Measurements from ENCODE around the gene CALML5.

Gene CALML5

DNA sequence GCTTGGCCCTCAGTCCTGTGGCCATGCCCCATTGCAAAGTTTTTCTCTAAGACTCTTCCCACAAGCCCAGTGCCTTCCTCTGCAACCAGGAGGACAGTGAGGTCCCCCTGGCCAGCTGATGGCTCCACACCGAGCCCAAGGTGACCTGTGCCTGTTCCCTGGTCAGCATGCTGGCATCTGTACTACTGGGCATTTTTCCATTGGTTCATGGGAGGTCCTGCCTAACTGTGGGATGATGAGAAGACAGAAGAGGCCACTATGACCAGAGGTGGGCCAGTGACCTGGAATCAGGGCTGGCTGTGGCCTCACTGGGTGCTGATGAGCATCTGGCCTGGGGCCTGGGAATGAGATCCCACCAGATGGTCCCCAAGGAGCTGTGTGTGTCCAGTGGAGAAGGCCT lies 45.6 kb upstream of the CALML5 start:
- H3K4me3 ChIP-seq (ENCODE audit: low read depth, low read length), result no peak overlapping the region
- DNase-seq (ENCODE audit: low read depth), result no peak
- in situ Hi-C loops (cut with HindIII; ENCODE audit: low sequenced_read_pairs), result no loop called here
- TF ChIP-seq, protein P1, sequence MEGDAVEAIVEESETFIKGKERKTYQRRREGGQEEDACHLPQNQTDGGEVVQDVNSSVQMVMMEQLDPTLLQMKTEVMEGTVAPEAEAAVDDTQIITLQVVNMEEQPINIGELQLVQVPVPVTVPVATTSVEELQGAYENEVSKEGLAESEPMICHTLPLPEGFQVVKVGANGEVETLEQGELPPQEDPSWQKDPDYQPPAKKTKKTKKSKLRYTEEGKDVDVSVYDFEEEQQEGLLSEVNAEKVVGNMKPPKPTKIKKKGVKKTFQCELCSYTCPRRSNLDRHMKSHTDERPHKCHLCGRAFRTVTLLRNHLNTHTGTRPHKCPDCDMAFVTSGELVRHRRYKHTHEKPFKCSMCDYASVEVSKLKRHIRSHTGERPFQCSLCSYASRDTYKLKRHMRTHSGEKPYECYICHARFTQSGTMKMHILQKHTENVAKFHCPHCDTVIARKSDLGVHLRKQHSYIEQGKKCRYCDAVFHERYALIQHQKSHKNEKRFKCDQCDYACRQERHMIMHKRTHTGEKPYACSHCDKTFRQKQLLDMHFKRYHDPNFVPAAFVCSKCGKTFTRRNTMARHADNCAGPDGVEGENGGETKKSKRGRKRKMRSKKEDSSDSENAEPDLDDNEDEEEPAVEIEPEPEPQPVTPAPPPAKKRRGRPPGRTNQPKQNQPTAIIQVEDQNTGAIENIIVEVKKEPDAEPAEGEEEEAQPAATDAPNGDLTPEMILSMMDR (IDR thresholded peaks at IDR 0.05; ENCODE audit: low read depth, low read length, missing control alignments), result no peak

DNA sequence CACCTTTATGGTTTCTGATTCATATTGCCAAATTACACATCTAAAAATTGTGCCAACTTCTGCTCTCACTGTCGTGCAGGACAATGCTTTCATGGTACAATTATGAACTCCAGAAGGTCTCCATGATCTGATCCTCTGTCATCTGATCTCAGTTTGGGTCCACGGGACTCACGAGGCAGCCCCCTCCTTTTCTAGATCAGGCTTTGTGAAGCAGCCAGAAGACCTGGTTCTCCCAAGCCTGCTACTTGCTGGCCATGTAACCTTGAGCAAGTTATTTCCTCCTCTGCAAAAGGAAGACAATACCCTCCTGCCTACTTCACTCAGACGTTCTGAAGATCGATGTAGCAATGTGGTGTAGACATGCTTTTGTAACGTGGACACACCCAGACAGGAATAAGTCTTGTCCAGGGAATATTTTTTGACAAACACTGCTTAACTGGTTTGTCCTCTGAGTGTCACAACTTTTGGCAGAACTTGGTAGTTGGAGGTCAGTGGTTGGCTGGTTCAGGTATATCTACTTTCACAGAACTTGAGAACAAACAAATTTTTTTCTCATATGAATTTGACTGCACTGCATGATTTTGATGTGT lies 44.9 kb upstream of the CALML5 start:
- no peak for DNase-seq (ENCODE audit: low read depth)
- TF ChIP-seq, protein P1 (IDR thresholded peaks at IDR 0.05; ENCODE audit: low read depth, low read length, missing control alignments), result no peak
- in situ Hi-C loops (cut with HindIII; ENCODE audit: low sequenced_read_pairs), result no loop called here
- no peak overlapping the region for H3K4me3 ChIP-seq (ENCODE audit: low read depth, low read length)

- TF ChIP-seq, protein P1 (IDR thresholded peaks at IDR 0.05; ENCODE audit: low read depth, low read length, missing control alignments), result no peak
- DNase-seq (ENCODE audit: low read depth), result no peak
- no peak overlapping the region for H3K4me3 ChIP-seq (ENCODE audit: low read depth, low read length)
- in situ Hi-C loops (cut with HindIII; ENCODE audit: low sequenced_read_pairs), result no loop called here
These were observed 44.3 kb upstream of the CALML5 start for GRCh38 chr10:5543623-5544022.

DNA sequence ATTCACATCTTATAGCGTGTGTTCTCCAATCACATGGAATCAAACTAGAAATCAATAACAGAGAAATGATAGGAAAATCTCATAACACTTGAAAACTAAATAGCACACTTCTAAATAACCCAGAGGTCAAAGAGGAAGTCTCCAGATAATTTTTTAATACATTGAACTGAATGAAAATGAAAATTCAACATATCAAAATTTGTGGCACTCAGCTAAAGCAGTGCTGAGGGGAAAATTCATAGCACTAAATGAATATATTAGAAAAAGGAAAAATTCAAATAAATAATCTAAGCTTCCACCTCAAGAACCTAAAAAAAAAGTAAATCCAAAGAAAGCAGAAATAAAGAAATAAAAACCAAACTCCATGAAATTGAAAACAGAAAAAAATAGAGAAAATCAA lies 42.7 kb upstream of the CALML5 start:
- DNase-seq (ENCODE audit: low read depth), result no peak
- in situ Hi-C loops (cut with HindIII; ENCODE audit: low sequenced_read_pairs), result no loop called here
- TF ChIP-seq, protein P1 (IDR thresholded peaks at IDR 0.05; ENCODE audit: low read depth, low read length, missing control alignments), result no peak
- no peak overlapping the region for H3K4me3 ChIP-seq (ENCODE audit: low read depth, low read length)

DNA sequence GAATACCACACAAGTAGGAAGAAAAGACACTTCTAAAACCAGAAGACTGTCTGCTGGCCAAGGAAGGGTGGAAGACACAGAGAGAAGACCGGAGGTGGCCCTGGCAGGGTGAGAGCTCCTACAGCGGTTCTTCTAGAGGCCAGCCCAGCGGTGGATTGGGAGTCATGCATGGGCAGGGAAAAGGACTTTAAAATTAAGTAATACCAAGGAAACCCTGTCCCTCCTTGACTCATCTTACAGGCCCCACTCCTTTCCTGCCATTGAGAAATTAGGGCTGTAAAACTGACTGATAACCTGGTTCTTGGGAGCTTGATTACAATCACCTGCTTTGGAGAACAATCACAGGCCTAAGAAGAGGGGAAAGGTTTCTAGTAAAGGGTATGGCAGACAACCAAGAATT lies 41.5 kb upstream of the CALML5 start:
- no peak for DNase-seq (ENCODE audit: low read depth)
- in situ Hi-C loops (cut with HindIII; ENCODE audit: low sequenced_read_pairs), result no loop called here
- TF ChIP-seq, protein P1 (IDR thresholded peaks at IDR 0.05; ENCODE audit: low read depth, low read length, missing control alignments), result no peak
- no peak overlapping the region for H3K4me3 ChIP-seq (ENCODE audit: low read depth, low read length)

GRCh38 chr10:5540080-5540479 lies 40.7 kb upstream of the CALML5 start:
- no peak overlapping the region for H3K4me3 ChIP-seq (ENCODE audit: low read depth, low read length)
- no peak for DNase-seq (ENCODE audit: low read depth)
- TF ChIP-seq, protein P1 (IDR thresholded peaks at IDR 0.05; ENCODE audit: low read depth, low read length, missing control alignments), result no peak
- in situ Hi-C loops (cut with HindIII; ENCODE audit: low sequenced_read_pairs), result no loop called here

All from astrocyte of the cerebellum (primary cell).